Hematopoietic multipotent progenitor cell treated with erythropoietin and hydrocortisone succinate and interleukin-3 and kit ligand, for 4 days (in vitro differentiated cells): Measurements from ENCODE around the gene WWOX.

ENCODE experiments used
- DNase-seq: peaks from one replicate; pipeline ENCODE4 v3.0.0-alpha.2; 2015

WWOX gene

GRCh38 chr16:78198288-78198687 lies 98.8 kb downstream of the WWOX start:
- no peak for DNase-seq

GRCh38 chr16:78199325-78200022 lies 100.0 kb downstream of the WWOX start:
- no peak for DNase-seq

- DNase-seq = no peak
Observed at GRCh38 chr16:78200023-78200389, 100.6 kb downstream of the WWOX start.

DNA sequence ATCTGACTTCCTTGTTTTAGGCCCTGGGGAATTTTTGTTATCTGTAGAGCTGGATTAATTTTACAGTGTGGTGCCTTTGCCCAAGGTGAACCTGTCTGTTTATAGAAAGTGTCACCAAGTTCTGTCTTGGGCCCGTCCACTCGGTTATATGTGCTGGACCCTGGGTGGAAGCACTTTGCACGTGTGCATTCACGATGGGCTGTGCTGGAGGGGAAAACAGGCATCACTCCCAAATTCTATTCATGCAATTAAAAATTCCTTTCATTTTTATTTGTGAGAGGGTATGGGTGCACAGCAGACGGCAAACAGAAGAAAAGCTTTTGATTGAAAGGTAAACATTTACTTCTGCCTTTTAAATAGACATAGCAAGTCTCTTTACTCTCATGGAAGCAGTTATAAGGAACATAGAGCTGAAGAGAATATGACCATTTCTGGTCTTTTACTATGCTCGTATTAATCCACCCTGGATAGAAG lies 101.2 kb downstream of the WWOX start:
- DNase-seq = no peak

DNA sequence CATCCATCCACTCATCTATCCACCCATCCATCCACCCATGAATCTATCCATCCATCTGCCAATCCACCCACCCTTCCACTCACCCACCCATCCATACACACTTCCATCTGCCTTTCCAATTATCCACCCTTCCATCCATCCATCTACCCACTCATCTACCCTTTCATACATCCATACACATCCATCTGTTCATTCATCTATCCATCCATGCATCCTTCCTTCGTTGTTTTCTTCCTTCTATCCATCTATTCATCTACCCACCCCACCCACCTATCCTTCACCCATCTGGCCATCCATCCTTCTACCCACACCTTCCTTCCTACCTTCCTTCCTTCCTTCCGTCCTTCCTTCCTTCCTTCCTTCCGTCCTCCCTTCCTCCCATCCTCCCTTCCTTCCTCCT lies 106.1 kb downstream of the WWOX start:
- DNase-seq = no peak

- no peak for DNase-seq
Observed at GRCh38 chr16:78206623-78207223, 107.3 kb downstream of the WWOX start.

DNA sequence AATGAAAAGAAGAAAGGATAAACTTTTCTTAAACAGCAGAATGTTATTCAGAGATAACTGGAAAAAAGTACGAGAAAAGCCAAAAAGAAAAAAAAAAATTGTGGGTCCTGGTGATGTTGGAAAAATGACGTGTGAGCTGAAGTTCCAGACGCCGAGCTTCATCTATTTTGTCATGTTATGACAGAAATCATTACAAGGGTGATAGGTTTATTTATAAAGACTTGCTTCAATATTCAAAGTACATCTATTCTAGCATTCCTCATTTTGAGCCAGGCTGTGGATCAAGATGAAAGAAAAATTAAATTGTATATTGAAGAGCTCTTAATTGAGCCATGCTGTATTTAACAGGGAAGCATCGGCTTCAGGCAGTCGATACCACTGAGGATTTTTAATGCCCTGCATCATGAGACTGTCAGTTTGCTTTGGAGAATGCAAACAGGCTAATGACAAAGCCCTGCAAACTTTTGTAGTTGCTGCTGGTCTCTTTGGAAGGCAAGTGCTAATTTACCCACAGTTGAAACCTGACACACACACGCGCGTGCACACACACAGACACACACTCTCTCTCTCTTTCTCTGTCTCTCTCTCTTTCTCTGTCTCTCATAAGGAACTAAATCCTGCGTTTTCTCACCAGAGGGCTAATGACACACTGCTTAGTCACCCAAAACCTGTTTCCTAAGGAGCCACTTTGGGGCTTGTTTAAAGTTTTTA lies 110.7 kb downstream of the WWOX start:
- DNase-seq = peak; percentile 36

DNA sequence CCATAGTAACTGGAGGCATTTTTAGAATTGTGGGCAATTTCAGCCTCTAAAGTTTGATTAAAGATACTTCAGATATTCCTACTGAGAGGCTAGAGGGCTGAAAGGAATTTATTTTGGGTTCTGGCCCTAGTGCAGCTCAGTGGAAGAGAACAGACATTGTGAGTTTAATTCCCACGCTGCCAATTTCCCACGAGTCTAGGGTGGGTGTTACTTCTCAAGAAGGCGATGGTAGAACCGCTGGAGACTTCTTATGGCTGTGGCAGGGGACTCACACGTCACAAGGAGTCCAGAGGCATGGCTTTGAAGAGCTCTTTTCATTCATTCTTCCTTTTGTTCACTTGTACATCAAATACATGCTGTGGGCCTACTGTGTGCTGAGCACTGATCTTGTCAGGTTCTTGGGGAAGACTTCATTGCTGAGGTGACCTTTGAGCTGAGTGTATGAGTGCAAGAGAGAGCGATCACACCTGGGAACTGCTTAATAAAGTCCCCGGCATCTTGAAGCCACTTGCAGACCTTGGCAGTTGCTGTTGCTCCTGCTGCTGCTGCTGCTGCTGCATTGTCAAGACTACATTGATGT lies 111.7 kb downstream of the WWOX start:
- DNase-seq = no peak

DNA sequence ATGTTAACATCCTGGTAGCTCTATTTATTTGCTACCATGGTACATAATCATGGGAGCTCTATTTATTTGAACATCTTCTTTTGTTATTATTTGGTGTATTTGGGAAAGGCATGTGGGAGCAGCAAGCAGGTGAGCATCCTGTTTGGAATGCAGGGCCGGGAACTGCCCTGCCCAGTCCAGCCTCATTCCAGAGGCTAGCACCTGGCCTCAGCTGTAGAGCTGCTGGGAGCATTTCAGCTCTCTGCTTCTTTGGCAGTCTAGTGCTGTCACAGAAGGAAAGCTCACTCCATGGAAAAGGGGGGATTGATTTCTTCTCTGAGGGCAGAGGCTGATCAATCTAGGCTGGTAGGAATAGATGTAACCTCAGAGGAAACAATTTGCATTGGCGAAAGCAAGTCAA lies 112.5 kb downstream of the WWOX start:
- DNase-seq = no peak

DNA sequence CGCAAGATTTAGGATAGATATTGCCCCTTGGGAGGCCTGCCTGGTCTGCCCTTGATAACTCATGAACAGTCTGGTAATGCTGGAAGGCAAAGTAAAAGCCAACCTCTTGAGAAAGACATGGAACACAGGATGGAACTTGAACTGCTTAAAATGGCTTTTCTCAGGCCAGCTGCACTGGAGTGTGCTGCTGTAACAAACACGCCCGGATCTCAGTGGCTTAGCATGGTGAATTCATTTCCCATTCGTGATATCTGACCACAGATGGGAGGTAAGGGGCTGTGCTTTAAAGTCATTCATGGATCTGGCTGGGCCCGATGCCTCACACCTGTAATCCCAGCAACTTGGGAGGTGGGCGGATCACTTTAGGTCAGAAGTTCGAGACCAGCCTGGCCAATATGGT lies 113.2 kb downstream of the WWOX start:
- no peak for DNase-seq

GRCh38 chr16:78213751-78214150 lies 114.3 kb downstream of the WWOX start:
- no peak for DNase-seq

- DNase-seq = no peak
Observed at GRCh38 chr16:78215222-78215621, 115.8 kb downstream of the WWOX start.

GRCh38 chr16:78216166-78216745 lies 116.8 kb downstream of the WWOX start:
- no peak for DNase-seq

DNA sequence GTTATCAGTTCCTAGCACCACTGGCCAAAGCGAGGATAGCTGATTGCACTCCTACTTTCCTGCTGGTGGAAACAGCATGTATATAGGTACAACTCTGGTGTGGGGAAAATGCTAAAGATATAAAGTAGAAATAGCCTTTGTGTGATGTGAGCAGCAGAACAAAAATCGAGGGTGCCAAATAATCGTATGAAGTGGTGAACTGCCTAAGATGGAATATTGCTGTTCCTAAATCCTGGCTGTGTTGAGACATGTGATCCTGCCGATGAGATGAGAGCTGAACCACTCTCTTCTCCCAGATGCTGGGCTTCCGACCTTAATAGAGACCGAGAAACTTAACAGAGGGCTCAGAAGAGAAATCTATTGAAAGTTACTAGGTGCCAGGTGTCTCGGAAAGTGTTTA lies 117.8 kb downstream of the WWOX start:
- DNase-seq = no peak

GRCh38 chr16:78218279-78218678 lies 118.8 kb downstream of the WWOX start:
- DNase-seq = no peak

GRCh38 chr16:78218856-78219651 lies 119.6 kb downstream of the WWOX start:
- no peak for DNase-seq

DNA sequence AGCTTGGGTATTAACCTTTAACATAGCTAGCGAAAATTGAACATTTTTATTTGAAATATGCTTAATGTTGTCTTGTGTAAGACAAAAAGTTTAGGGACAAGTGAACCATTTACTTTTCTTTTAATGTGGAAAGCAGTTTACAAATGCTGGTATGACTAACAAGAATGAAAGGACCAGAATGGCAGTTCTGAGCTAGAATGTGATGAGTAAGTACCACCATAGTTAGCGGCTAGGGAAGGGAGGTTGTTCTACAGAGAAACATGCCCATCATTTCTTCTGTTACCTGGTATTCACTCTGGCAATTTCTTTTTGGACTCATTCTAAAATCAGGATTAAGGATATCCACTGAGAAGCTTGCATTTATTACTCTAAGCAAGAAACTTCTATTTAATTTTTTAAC lies 121.1 kb downstream of the WWOX start:
- no peak for DNase-seq

DNA sequence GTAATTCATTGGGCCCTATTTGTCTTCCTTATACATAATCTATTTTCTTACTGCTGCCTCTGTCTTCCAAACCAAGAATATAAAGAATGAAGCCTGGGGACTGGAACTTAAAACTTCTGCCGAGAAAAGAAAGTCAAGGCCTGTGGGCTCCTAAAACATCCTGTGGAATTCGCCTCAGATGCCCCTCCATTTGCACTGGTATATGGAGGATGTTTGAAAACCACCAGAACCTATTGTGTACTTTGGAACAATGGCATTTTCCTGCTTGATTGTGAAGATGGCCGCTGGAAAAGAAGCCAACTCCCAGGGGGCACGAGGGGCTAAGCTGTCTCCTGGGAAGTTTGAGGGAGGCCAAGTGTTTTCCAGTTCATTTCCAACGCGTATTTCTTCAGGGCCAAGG lies 122.4 kb downstream of the WWOX start:
- DNase-seq = no peak

- no peak for DNase-seq
Observed at GRCh38 chr16:78224342-78224741, 124.9 kb downstream of the WWOX start.

DNA sequence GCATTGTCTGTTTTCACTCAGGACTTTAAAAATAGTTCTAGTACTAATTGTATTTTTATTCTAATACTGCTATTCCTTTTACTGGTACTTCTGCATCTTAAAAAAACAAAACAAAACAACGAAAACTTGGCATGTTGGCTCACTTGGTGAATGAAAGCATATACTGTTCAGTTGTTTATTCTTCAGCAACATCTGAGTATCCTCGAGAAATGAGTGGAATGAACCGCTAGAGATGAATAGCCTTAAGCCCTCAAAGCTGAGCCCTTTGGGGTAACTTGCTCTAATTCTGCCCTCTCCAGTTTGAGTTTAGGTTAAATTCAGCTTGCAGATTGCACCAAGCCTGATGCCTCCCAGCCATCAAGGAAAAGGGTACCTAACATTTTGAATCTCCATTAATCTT lies 126.5 kb downstream of the WWOX start:
- DNase-seq = no peak

- peak; percentile 53 for DNase-seq
Observed at GRCh38 chr16:78227855-78228254, 128.4 kb downstream of the WWOX start.

- no peak for DNase-seq
Observed at GRCh38 chr16:78228704-78229103, 129.2 kb downstream of the WWOX start.

GRCh38 chr16:78230832-78231231 lies 131.4 kb downstream of the WWOX start:
- DNase-seq = no peak
